K562 (cell line): ENCODE data around the gene FCRLA. TPM values are rescaled to one million over a fixed set of nuclear protein-coding genes. Genes with fewer than 3 reads are reported as not detected.
A peak's percentile ranks its signal among the peaks of the same experiment; 100 is the strongest.

ENCODE experiments used
- ARNT ChIP-seq, 2 experiments: fragments of 450-650 bp; IDR thresholded peaks; 2 replicates each; pipeline ENCODE4 v1.6.1; 2016; ENCODE audit warnings: mild to moderate bottlenecking in 1 of 2
- CBX1 ChIP-seq: sonication (generic); IDR thresholded peaks from 2 replicates; pipeline ENCODE4 v1.6.1; 2016; ENCODE audit warnings: antibody characterized with exemption, low read depth, mild to moderate bottlenecking
- DACH1 ChIP-seq: fragments of 450-650 bp; IDR thresholded peaks from 2 replicates; pipeline ENCODE4 v1.6.1; 2018; ENCODE audit not compliant: partially characterized antibody
- ELF2 ChIP-seq: fragments of 250-450 bp; sonication (Bioruptor Pico); IDR thresholded peaks from 2 replicates; pipeline ENCODE4 v1.5.0; 2021; ENCODE audit warnings: mild to moderate bottlenecking
- ERF ChIP-seq: fragments of 450-650 bp; formaldehyde crosslinking; IDR thresholded peaks from 2 replicates; pipeline ENCODE4 v1.4.0; 2020; ENCODE audit warnings: mild to moderate bottlenecking, mixed read lengths
- FUS ChIP-seq: fragments of 200-400 bp; formaldehyde crosslinking; optimal IDR thresholded peaks from 2 replicates; pipeline ENCODE3; 2017; ENCODE audit warnings: low read depth, low read length
- ILF3 ChIP-seq: fragments of 450-650 bp; IDR thresholded peaks from 2 replicates; pipeline ENCODE4 v1.6.1; 2018; ENCODE audit warnings: antibody characterized with exemption, mild to moderate bottlenecking, moderate library complexity, borderline replicate concordance
- PHF8 ChIP-seq: fragments of 200-600 bp; sonication (generic); IDR thresholded peaks from 2 replicates; pipeline ENCODE4 v1.6.1; 2012; ENCODE audit warnings: mixed run types, mild to moderate bottlenecking, inconsistent platforms, low read length, moderate library complexity, borderline replicate concordance
- POLR3G ChIP-seq: IDR thresholded peaks from 2 replicates; pipeline ENCODE4 v1.6.1; 2011; ENCODE audit not compliant: insufficient read length, insufficient replicate concordance; ENCODE audit errors: extremely low read depth
- SNIP1 ChIP-seq: fragments of 450-650 bp; IDR thresholded peaks from 2 replicates; pipeline ENCODE4 v1.7.1; 2017; ENCODE audit warnings: low read depth, mild to moderate bottlenecking
- TAF15 ChIP-seq: fragments of 200-400 bp; formaldehyde crosslinking; IDR thresholded peaks from 2 replicates; pipeline ENCODE4 v1.6.1; 2017; ENCODE audit warnings: mild to moderate bottlenecking, low read depth, low read length, moderate library complexity
- ZNF384 ChIP-seq: IDR thresholded peaks from 2 replicates; pipeline ENCODE4 v1.6.1; 2012; ENCODE audit warnings: low read depth, low read length, improper control_type of control experiment
- ZNF41 ChIP-seq: fragments of 250-450 bp; sonication (Bioruptor Pico); conservative IDR thresholded peaks from 2 replicates; pipeline ENCODE4 v1.4.0; 2020; ENCODE audit warnings: mild to moderate bottlenecking
- ZNF76 ChIP-seq: fragments of 250-450 bp; sonication (Bioruptor Pico); IDR thresholded peaks from 2 replicates; pipeline ENCODE4 v1.4.0; 2020; ENCODE audit warnings: mild to moderate bottlenecking, moderate library complexity, borderline replicate concordance
- polyA plus RNA-seq, 8 experiments: library from polyadenylated mRNA; depleted of rRNA in 4 of 8; stranded (reverse) in 5 of 8; unstranded in 3 of 8; fragments of >200 nt; fragmentation: Nextera tagmentation in 2 of 8; fragmentation: Illumina TruSeq in 1 of 8; extraction: Ambion mirVana in 2 of 8; extraction: Trizol in 1 of 8; gene quantifications; 2 replicates each; pipeline versions ENCODE4 v1.2.1 to v1.2.3, GENCODE V29; 2011 to 2014; ENCODE audit warnings: inconsistent platforms in 1 of 8, missing spikeins in 1 of 8
- total RNA-seq, 7 experiments: library from RNA; depleted of rRNA in 6 of 7; stranded (reverse); fragments of >200 nt in 6 of 7; fragmentation: Illumina TruSeq in 2 of 7; extraction: Trizol in 2 of 7; gene quantifications; 2 replicates each; pipeline versions ENCODE4 v1.2.1 to v1.2.3, GENCODE V29; 2011 to 2021; ENCODE audit warnings: low replicate concordance in 1 of 7
- TF ChIP-seq, protein P1 (sequence below): fragments of 450-650 bp; IDR thresholded peaks from 2 replicates; pipeline ENCODE4 v1.7.1; 2018; ENCODE audit warnings: mild to moderate bottlenecking, low read depth; ENCODE audit not compliant: partially characterized antibody
- TF ChIP-seq, protein P2 (sequence below): fragments of 450-650 bp; IDR thresholded peaks from 2 replicates; pipeline ENCODE4 v1.6.1; 2017; ENCODE audit warnings: antibody characterized with exemption
- TF ChIP-seq, protein P3 (sequence below): sonication (generic); formaldehyde crosslinking; IDR thresholded peaks from 2 replicates; pipeline ENCODE4 v1.8.1; 2023; ENCODE audit warnings: mild to moderate bottlenecking, missing genetic modification reagents
- TF ChIP-seq, protein P4 (sequence below), 2 experiments: fragments of 450-650 bp in 1 of 2; sonication (generic) in 1 of 2; formaldehyde crosslinking; conservative IDR thresholded peaks; 2 replicates each; pipeline versions ENCODE4 v1.4.0 to v1.8.1; 2020 to 2022; ENCODE audit warnings: mild to moderate bottlenecking in 1 of 2, missing genetic modification reagents in 1 of 2
- TF ChIP-seq, protein P5 (sequence below): fragments of 250-450 bp; sonication (Bioruptor Pico); IDR thresholded peaks from 2 replicates; pipeline ENCODE4 v1.9.0; 2021; ENCODE audit warnings: mild to moderate bottlenecking, inconsistent platforms

The FCRLA gene
- total and polyA plus RNA-seq, 9 of the 15 experiments (the other 6 are each of a cell fraction or from before 2014, with no cell fraction given) = 0.09 to 0.84 (median 0.44) TPM

DNA sequence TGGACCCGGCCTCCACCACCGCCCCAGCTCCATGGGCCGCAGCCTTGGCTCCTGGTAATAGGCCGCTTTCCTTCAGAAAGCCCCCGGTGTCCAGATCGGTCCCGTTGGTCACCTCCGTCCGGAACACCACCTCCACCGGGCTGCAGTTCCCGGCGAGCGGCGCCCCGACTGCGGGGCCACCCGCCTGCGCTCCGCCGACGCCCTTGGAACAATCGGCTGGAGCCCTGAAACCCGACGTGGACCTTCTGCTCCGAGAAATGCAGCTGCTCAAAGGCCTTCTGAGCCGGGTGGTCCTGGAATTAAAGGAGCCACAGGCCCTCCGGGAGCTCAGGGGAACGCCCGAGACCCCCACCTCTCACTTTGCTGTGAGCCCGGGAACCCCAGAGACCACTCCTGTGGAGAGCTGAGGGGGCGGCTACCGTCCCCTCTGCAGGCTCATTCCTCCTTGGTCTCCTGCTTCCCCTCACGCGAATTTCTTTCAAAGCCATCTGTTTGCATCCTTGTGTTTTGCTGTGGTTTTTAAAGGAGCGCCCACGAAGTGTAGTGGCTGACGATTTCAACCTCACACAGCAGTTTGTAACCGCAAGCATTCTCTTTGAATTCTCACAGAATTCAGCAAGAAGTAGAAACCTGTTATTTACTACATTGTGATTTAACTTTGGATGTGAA lies 20.4 kb downstream of the FCRLA start (continued):
- TF ChIP-seq, protein P1, sequence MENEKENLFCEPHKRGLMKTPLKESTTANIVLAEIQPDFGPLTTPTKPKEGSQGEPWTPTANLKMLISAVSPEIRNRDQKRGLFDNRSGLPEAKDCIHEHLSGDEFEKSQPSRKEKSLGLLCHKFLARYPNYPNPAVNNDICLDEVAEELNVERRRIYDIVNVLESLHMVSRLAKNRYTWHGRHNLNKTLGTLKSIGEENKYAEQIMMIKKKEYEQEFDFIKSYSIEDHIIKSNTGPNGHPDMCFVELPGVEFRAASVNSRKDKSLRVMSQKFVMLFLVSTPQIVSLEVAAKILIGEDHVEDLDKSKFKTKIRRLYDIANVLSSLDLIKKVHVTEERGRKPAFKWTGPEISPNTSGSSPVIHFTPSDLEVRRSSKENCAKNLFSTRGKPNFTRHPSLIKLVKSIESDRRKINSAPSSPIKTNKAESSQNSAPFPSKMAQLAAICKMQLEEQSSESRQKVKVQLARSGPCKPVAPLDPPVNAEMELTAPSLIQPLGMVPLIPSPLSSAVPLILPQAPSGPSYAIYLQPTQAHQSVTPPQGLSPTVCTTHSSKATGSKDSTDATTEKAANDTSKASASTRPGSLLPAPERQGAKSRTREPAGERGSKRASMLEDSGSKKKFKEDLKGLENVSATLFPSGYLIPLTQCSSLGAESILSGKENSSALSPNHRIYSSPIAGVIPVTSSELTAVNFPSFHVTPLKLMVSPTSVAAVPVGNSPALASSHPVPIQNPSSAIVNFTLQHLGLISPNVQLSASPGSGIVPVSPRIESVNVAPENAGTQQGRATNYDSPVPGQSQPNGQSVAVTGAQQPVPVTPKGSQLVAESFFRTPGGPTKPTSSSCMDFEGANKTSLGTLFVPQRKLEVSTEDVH = no peak
- TF ChIP-seq, protein P2, sequence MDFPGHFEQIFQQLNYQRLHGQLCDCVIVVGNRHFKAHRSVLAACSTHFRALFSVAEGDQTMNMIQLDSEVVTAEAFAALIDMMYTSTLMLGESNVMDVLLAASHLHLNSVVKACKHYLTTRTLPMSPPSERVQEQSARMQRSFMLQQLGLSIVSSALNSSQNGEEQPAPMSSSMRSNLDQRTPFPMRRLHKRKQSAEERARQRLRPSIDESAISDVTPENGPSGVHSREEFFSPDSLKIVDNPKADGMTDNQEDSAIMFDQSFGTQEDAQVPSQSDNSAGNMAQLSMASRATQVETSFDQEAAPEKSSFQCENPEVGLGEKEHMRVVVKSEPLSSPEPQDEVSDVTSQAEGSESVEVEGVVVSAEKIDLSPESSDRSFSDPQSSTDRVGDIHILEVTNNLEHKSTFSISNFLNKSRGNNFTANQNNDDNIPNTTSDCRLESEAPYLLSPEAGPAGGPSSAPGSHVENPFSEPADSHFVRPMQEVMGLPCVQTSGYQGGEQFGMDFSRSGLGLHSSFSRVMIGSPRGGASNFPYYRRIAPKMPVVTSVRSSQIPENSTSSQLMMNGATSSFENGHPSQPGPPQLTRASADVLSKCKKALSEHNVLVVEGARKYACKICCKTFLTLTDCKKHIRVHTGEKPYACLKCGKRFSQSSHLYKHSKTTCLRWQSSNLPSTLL = no peak
- TF ChIP-seq ELF2 (CRISPR knock-in tag) = no peak
- no peak for TF ChIP-seq ZNF76 (CRISPR knock-in tag)
- peak; percentile 67; the same call in 1 of the 2 replicates for TF ChIP-seq PHF8
- no peak for TF ChIP-seq ERF (CRISPR knock-in tag)
- TF ChIP-seq ZNF41 (CRISPR knock-in tag) = no peak
- TF ChIP-seq DACH1 = no peak
- no peak for TF ChIP-seq ILF3
- TF ChIP-seq ARNT (IDR thresholded peaks at IDR 0.05) = no peak
- TF ChIP-seq POLR3G = no peak
- TF ChIP-seq, protein P3, sequence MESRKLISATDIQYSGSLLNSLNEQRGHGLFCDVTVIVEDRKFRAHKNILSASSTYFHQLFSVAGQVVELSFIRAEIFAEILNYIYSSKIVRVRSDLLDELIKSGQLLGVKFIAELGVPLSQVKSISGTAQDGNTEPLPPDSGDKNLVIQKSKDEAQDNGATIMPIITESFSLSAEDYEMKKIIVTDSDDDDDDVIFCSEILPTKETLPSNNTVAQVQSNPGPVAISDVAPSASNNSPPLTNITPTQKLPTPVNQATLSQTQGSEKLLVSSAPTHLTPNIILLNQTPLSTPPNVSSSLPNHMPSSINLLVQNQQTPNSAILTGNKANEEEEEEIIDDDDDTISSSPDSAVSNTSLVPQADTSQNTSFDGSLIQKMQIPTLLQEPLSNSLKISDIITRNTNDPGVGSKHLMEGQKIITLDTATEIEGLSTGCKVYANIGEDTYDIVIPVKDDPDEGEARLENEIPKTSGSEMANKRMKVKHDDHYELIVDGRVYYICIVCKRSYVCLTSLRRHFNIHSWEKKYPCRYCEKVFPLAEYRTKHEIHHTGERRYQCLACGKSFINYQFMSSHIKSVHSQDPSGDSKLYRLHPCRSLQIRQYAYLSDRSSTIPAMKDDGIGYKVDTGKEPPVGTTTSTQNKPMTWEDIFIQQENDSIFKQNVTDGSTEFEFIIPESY (CRISPR knock-in tag) = no peak
- TF ChIP-seq, protein P4, sequence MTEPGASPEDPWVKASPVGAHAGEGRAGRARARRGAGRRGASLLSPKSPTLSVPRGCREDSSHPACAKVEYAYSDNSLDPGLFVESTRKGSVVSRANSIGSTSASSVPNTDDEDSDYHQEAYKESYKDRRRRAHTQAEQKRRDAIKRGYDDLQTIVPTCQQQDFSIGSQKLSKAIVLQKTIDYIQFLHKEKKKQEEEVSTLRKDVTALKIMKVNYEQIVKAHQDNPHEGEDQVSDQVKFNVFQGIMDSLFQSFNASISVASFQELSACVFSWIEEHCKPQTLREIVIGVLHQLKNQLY (CRISPR knock-in tag; conservative IDR thresholded peaks at IDR 0.05) = no peak
- no peak for TF ChIP-seq SNIP1
- TF ChIP-seq TAF15 = no peak
- TF ChIP-seq CBX1 = no peak
- no peak for TF ChIP-seq ZNF384
- TF ChIP-seq, protein P5, sequence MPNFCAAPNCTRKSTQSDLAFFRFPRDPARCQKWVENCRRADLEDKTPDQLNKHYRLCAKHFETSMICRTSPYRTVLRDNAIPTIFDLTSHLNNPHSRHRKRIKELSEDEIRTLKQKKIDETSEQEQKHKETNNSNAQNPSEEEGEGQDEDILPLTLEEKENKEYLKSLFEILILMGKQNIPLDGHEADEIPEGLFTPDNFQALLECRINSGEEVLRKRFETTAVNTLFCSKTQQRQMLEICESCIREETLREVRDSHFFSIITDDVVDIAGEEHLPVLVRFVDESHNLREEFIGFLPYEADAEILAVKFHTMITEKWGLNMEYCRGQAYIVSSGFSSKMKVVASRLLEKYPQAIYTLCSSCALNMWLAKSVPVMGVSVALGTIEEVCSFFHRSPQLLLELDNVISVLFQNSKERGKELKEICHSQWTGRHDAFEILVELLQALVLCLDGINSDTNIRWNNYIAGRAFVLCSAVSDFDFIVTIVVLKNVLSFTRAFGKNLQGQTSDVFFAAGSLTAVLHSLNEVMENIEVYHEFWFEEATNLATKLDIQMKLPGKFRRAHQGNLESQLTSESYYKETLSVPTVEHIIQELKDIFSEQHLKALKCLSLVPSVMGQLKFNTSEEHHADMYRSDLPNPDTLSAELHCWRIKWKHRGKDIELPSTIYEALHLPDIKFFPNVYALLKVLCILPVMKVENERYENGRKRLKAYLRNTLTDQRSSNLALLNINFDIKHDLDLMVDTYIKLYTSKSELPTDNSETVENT (CRISPR knock-in tag) = no peak
- no peak for TF ChIP-seq FUS
